NCI-H2171 treated with DMSO at 0.1 percent for 48 hours (cell line): Measurements from ENCODE around the gene IFNAR1.

ENCODE experiments used
- DNase-seq: peaks from one replicate; lab custom pipeline; 2025; lab: John Stamatoyannopoulos, UW

Gene IFNAR1

GRCh38 chr21:33402001-33402979 is 77.5 kb downstream of the IFNAR1 start:
- peak; percentile 48 for DNase-seq

DNA sequence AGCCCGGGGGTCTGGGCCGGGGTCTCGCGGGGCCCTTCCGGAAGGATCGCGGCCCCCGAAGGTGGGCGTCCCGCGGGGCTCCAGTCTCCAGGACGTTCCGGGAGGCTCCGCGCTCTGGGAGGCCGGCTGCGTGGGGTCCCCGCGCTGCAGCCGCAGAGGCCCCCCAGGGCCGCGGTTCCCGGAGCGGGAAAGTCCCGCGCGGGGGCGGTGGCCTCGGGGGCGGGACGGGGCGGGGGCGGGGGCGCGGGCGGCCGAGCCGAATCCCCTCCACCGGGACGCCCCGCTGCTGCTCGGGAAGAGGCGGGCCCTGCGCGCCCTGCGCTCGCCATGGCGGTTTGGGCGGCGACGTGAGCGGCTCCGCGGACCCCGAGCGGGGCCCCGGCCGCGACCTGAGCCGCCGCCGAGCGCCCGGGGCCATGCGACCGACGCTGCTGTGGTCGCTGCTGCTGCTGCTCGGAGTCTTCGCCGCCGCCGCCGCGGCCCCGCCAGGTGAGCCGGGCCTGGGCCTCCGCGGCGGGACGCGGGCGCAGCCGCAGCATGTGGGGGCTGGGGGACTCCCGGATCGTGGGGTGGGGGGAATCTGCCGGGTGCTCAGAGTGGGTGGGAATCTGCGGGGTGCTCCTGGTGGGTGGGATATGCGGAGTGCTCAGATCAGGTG is 78.5 kb downstream of the IFNAR1 start, which contains the start of gene IFNGR2:
Gene IFNGR2 (plus strand): TSS at position 286 of the 658 bp plus-strand sequence. CDS start 131 bp downstream, at position 417.
- no peak for DNase-seq

GRCh38 chr21:33403786-33404585 is 79.2 kb downstream of the IFNAR1 start:
- peak; percentile 29 for DNase-seq

GRCh38 chr21:33406493-33406892 is 81.7 kb downstream of the IFNAR1 start:
- no peak for DNase-seq
